ENCODE results near the gene ADTRP. TPM values are rescaled to one million over a fixed set of nuclear protein-coding genes. Genes with fewer than 3 reads are reported as not detected.

Gene ADTRP
- total and polyA plus RNA-seq, 2 donors (not counting 1 experiment from before 2014, with no cell fraction given) = 0.18 to 1.2 TPM

DNA sequence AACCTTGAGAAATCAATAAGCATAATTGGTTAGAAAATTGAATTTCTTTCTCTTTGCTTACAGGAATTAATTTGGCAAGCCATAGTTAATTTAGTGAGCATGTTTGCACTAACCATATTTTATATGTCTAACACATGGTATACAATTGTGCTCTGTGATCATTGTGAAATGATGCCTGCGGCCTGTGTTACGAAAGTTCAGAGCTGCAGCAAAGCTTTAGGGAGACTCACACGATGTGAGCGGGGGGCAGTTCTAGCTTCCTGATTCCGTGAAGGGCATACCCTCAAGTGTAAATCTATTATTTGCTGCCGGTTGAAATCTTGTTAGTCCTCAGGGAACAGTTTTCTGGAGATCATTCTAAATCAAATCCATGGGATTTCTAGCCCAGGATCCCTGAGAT lies 25.5 kb upstream of the ADTRP start:
- H3K4me3 Mint-ChIP-seq = no peak overlapping the region
- intact Hi-C loops (cut with micrococcal nuclease) = no loop called here

DNA sequence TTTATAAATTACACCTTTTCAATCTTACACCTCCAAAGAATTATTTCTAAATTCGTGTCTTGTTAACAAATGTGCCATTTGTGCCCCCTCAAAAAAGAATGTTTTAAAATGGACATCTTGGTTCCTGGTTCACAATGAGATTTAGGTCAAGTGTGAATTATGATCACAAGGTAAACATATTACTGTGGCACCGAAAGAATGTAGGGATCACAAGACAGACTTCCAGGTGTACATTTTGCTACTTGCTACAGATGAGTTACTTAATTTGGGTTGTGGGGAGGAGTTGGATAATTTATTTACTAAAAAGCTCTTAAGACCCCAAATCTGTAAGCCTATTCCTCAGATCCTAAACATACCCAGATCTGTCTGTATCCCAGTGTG lies 25.0 kb upstream of the ADTRP start:
- CTCF ChIA-PET = no interaction called here

More for the DNA sequence above, 25.5 kb upstream of the ADTRP start:
- Histone ChIP-seq H3K4me1 (ENCODE audit: control insufficient read depth in 2 of 2, insufficient read depth in 2 of 2, low read length in 2 of 2) (no peaks in the 10 kb centered on the region), H3K4me3 (ENCODE audit: control extremely low read depth in 1 of 5, extremely low read depth in 1 of 5, insufficient read depth in 1 of 5, low read depth in 2 of 5, low read length in 4 of 5) (no peak overlapping the region), H3K27ac (ENCODE audit: low read length in 2 of 2) (no peak overlapping the region), H3K9ac (ENCODE audit: low read length) (no peak overlapping the region), H3K36me3 (replicated peaks in 1 of 2; ENCODE audit: control extremely low read depth in 1 of 2, control insufficient read depth in 1 of 2, extremely low read depth in 1 of 2, insufficient read depth in 2 of 2, low read length in 1 of 2) (no peaks in the 10 kb centered on the region), H3K79me2 (ENCODE audit: control insufficient read depth, insufficient read depth, low read length) (no peaks in the 10 kb centered on the region), H4K20me1 (ENCODE audit: control insufficient read depth, insufficient read depth, low read length, poor library complexity, severe bottlenecking) (no peaks in the 10 kb centered on the region), H3K9me3 (ENCODE audit: control extremely low read depth in 1 of 3, control insufficient read depth in 2 of 3, insufficient read depth in 1 of 3, low read length in 2 of 3) (no peaks in the 10 kb centered on the region), H2AFZ (ENCODE audit: insufficient read depth, low read depth, low read length, poor library complexity, severe bottlenecking) (no peak overlapping the region), H3K4me2 (replicated peaks; ENCODE audit: low read depth, low read length, poor library complexity, severe bottlenecking) (no peak overlapping the region), H3K27me3 (replicated peaks in 1 of 4; ENCODE audit: control extremely low read depth in 1 of 4, control insufficient read depth in 3 of 4, insufficient read depth in 4 of 4, low read length in 3 of 4) (no peaks in the 10 kb centered on the region)
- Mint-ChIP-seq H3K4me1 (no peaks in the 10 kb centered on the region), H3K27me3 (peaks cover 29% of the 10 kb centered on the region), H3K9me3 (ENCODE audit: insufficient read depth) (no peaks in the 10 kb centered on the region), H3K27ac (no peak overlapping the region)
- ChIA-PET POLR2A (no interaction called here), CTCF (no interaction called here)
- 94% methylated on average over 6 of the region's 6 CpGs for WGBS (ENCODE audit: insufficient coverage)
- TF ChIP-seq, protein P1, sequence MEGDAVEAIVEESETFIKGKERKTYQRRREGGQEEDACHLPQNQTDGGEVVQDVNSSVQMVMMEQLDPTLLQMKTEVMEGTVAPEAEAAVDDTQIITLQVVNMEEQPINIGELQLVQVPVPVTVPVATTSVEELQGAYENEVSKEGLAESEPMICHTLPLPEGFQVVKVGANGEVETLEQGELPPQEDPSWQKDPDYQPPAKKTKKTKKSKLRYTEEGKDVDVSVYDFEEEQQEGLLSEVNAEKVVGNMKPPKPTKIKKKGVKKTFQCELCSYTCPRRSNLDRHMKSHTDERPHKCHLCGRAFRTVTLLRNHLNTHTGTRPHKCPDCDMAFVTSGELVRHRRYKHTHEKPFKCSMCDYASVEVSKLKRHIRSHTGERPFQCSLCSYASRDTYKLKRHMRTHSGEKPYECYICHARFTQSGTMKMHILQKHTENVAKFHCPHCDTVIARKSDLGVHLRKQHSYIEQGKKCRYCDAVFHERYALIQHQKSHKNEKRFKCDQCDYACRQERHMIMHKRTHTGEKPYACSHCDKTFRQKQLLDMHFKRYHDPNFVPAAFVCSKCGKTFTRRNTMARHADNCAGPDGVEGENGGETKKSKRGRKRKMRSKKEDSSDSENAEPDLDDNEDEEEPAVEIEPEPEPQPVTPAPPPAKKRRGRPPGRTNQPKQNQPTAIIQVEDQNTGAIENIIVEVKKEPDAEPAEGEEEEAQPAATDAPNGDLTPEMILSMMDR (IDR thresholded peaks at IDR 0.05) = no peak
- TF ChIP-seq EZH2 (IDR thresholded peaks at IDR 0.05; ENCODE audit: borderline replicate concordance, insufficient read depth, low read depth, low read length, poor library complexity, severe bottlenecking) = no peak
- ATAC-seq (ENCODE audit: low read depth) = no peak
- DNase-seq = no peak

More for the DNA sequence above, 25.0 kb upstream of the ADTRP start:
- Histone ChIP-seq H3K4me3 (ENCODE audit: control extremely low read depth in 1 of 5, extremely low read depth in 1 of 5, insufficient read depth in 1 of 5, low read depth in 2 of 5, low read length in 4 of 5) (no peak overlapping the region), H3K36me3 (replicated peaks in 1 of 2; ENCODE audit: control extremely low read depth in 1 of 2, control insufficient read depth in 1 of 2, extremely low read depth in 1 of 2, insufficient read depth in 2 of 2, low read length in 1 of 2) (no peaks in the 10 kb centered on the region), H3K27me3 (replicated peaks in 1 of 4; ENCODE audit: control extremely low read depth in 1 of 4, control insufficient read depth in 3 of 4, insufficient read depth in 4 of 4, low read length in 3 of 4) (no peaks in the 10 kb centered on the region), H3K4me1 (ENCODE audit: control insufficient read depth in 2 of 2, insufficient read depth in 2 of 2, low read length in 2 of 2) (no peaks in the 10 kb centered on the region), H3K79me2 (ENCODE audit: control insufficient read depth, insufficient read depth, low read length) (no peaks in the 10 kb centered on the region), H3K27ac (ENCODE audit: low read length in 2 of 2) (no peak overlapping the region), H3K9ac (ENCODE audit: low read length) (no peak overlapping the region), H4K20me1 (ENCODE audit: control insufficient read depth, insufficient read depth, low read length, poor library complexity, severe bottlenecking) (no peaks in the 10 kb centered on the region), H2AFZ (ENCODE audit: insufficient read depth, low read depth, low read length, poor library complexity, severe bottlenecking) (no peak overlapping the region), H3K9me3 (ENCODE audit: control extremely low read depth in 1 of 3, control insufficient read depth in 2 of 3, insufficient read depth in 1 of 3, low read length in 2 of 3) (no peaks in the 10 kb centered on the region), H3K4me2 (replicated peaks; ENCODE audit: low read depth, low read length, poor library complexity, severe bottlenecking) (no peak overlapping the region)
- no peak for DNase-seq
- Mint-ChIP-seq H3K4me3 (no peak overlapping the region), H3K27me3 (peaks cover 30% of the 10 kb centered on the region), H3K9me3 (ENCODE audit: insufficient read depth) (no peaks in the 10 kb centered on the region), H3K4me1 (no peaks in the 10 kb centered on the region), H3K27ac (no peak overlapping the region)
- intact Hi-C loops (cut with micrococcal nuclease) = no loop called here
- no peak for ATAC-seq (ENCODE audit: low read depth)
- TF ChIP-seq EZH2 (IDR thresholded peaks at IDR 0.05; ENCODE audit: borderline replicate concordance, insufficient read depth, low read depth, low read length, poor library complexity, severe bottlenecking) = no peak
- TF ChIP-seq, protein P1 (IDR thresholded peaks at IDR 0.05) = no peak
- POLR2A ChIA-PET = no interaction called here
- 100% methylated on average over 1 of the region's 2 CpGs for WGBS (ENCODE audit: insufficient coverage)

Data from B cell (primary cell).